Measurements from ENCODE around the gene TMEM19.

DNA sequence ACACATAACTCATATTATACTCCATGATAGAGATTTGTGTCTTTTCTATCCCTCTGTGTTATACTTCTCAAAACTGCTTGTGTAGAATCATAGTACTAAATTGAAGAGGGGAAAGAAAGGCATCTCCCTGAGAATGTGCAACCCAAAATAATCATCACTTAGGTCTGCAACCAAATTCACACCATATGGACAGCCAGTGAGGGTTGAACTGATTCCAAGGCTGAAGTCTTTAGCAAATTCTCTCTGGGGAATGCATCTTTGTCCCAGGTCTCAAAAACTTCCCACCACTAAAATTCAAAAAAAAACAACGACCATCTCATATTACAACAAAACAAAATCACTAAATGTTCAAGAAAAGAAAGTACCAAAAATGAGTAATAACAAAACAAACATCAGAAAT, 33.2 kb upstream of the TMEM19 start:
- no peak for TF ChIP-seq POLR2A (IDR thresholded peaks at IDR 0.05)
- TF ChIP-seq CTCF (IDR thresholded peaks at IDR 0.05): no peak
